Activated B cell treated with CpG ODN at 0.5 μM for 24 hours (primary cell): Measurements from ENCODE around the gene SURF1. TPM values are rescaled to one million over a fixed set of nuclear protein-coding genes. Genes with fewer than 3 reads are reported as not detected.

Source experiments
- ATAC-seq: fragments of 200-7000 bp; cut with Tn5 transposase; one replicate; pipeline ENCODE4 v1.10.0; 2021; ENCODE audit warnings: low read depth, mild to moderate bottlenecking, moderate library complexity
- CTCF ChIA-PET: fragments of 350-600 bp; sonication (Branson Sonifier 250); formaldehyde crosslinking; loops from one replicate; lab custom pipeline; 2021; ENCODE audit warnings: antibody characterized with exemption; lab: Charles Lee
- POLR2A ChIA-PET: fragments of 350-600 bp; sonication (Branson Sonifier 250); formaldehyde crosslinking; loops from one replicate; lab custom pipeline; 2021; ENCODE audit warnings: antibody characterized with exemption; lab: Charles Lee
- DNase-seq: peaks from one replicate; pipeline ENCODE4 v3.0.0; 2022
- H3K27ac Mint-ChIP-seq: one replicate; pipeline ENCODE4 v1.8.0; 2020; ENCODE audit warnings: mixed read lengths
- H3K27me3 Mint-ChIP-seq: one replicate; pipeline ENCODE4 v1.8.0; 2021; ENCODE audit warnings: mixed read lengths
- H3K36me3 Mint-ChIP-seq: one replicate; pipeline ENCODE4 v1.8.0; 2021; ENCODE audit warnings: low read depth, mixed read lengths
- H3K4me1 Mint-ChIP-seq: one replicate; pipeline ENCODE4 v1.8.0; 2021; ENCODE audit warnings: mixed read lengths
- H3K4me3 Mint-ChIP-seq: one replicate; pipeline ENCODE4 v1.8.0; 2020; ENCODE audit warnings: mild to moderate bottlenecking, mixed read lengths
- H3K9me3 Mint-ChIP-seq: one replicate; pipeline ENCODE4 v1.8.0; 2020; ENCODE audit warnings: mixed read lengths
- intact Hi-C: fragments of 100-400 bp; cut with micrococcal nuclease; formaldehyde crosslinking; loops from one replicate; pipeline ENCODE4 v1.15.1; 2024
- total RNA-seq: library from RNA; stranded (reverse); gene quantifications from 2 replicates; pipeline ENCODE4 v1.2.3, GENCODE V29; 2022
- TF ChIP-seq, protein P1 (sequence below): fragments of 200-600 bp; IDR thresholded peaks from one replicate; pipeline ENCODE4 v1.8.0; 2022; ENCODE audit warnings: antibody characterized with exemption, mild to moderate bottlenecking

Gene SURF1
- total RNA-seq, 1 donor from 2014 or later = 33.6 TPM

- Mint-ChIP-seq H3K9me3 (no peaks in the 10 kb centered on the region), H3K27ac (no peak overlapping the region), H3K36me3 (peaks cover 35% of the 10 kb centered on the region), H3K27me3 (no peaks in the 10 kb centered on the region), H3K4me1 (peaks cover 6% of the 10 kb centered on the region), H3K4me3 (no peak overlapping the region)
- CTCF ChIA-PET = interaction anchor here (1.4 kb wide), 1 partner anchor 216 kb away, joined by 3 read pairs; no protein-coding TSS in a partner anchor
- ATAC-seq (no peak), DNase-seq (no peak)
- POLR2A ChIA-PET = interaction anchor here (1.0 kb wide), 2 partner anchors 16 to 55 kb away, joined by 4 read pairs; partner anchors contain the start of genes MED22 and RPL7A
- TF ChIP-seq, protein P1, sequence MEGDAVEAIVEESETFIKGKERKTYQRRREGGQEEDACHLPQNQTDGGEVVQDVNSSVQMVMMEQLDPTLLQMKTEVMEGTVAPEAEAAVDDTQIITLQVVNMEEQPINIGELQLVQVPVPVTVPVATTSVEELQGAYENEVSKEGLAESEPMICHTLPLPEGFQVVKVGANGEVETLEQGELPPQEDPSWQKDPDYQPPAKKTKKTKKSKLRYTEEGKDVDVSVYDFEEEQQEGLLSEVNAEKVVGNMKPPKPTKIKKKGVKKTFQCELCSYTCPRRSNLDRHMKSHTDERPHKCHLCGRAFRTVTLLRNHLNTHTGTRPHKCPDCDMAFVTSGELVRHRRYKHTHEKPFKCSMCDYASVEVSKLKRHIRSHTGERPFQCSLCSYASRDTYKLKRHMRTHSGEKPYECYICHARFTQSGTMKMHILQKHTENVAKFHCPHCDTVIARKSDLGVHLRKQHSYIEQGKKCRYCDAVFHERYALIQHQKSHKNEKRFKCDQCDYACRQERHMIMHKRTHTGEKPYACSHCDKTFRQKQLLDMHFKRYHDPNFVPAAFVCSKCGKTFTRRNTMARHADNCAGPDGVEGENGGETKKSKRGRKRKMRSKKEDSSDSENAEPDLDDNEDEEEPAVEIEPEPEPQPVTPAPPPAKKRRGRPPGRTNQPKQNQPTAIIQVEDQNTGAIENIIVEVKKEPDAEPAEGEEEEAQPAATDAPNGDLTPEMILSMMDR = no peak
- intact Hi-C loops = no loop called here
Observed at GRCh38 chr9:133402689-133403088, 46.4 kb upstream of the SURF1 start.

GRCh38 chr9:133401588-133401987 lies 45.3 kb upstream of the SURF1 start:
- ATAC-seq (no peak), DNase-seq (no peak)
- Mint-ChIP-seq H3K27me3 (no peaks in the 10 kb centered on the region), H3K4me3 (no peak overlapping the region), H3K4me1 (no peaks in the 10 kb centered on the region), H3K36me3 (peaks cover 25% of the 10 kb centered on the region), H3K27ac (no peak overlapping the region), H3K9me3 (no peaks in the 10 kb centered on the region)
- intact Hi-C loops = no loop called here
- POLR2A ChIA-PET = no interaction called here
- CTCF ChIA-PET = interaction anchor here (1.4 kb wide), 1 partner anchor 215 kb away, joined by 3 read pairs; no protein-coding TSS in a partner anchor
- TF ChIP-seq, protein P1 = no peak

DNA sequence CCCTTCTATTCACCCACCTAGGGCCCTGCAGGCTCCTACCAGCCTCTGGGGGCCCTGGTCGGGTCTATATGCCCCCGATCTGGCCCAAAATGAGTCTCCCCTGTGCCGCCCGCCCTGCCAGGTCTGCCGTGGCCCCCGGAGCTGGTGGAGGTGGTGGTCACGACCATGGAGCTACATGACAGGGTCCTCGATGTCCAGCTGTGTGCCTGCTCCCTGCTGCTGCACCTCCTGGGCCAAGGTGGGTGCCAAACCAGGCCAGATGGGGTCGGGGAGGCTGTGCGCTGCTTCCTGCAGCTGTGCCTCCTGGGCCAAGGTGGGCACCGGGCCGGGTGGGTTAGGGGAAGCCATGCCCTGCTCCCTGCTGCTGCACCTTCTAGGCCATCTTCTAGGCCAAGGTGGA lies 44.0 kb upstream of the SURF1 start:
- Mint-ChIP-seq H3K9me3 (no peaks in the 10 kb centered on the region), H3K4me1 (no peaks in the 10 kb centered on the region), H3K27ac (no peak overlapping the region), H3K27me3 (no peaks in the 10 kb centered on the region), H3K4me3 (no peak overlapping the region), H3K36me3 (peaks cover 12% of the 10 kb centered on the region)
- TF ChIP-seq, protein P1 = no peak
- ChIA-PET CTCF (no interaction called here), POLR2A (interaction anchor here (0.7 kb wide), 1 partner anchor 577 kb away, joined by 6 read pairs; no protein-coding TSS in a partner anchor)
- intact Hi-C loops = no loop called here
- no peak for ATAC-seq
- no peak for DNase-seq

GRCh38 chr9:133397895-133398294 lies 41.6 kb upstream of the SURF1 start:
- no peaks in the 10 kb centered on the region for H3K27me3 Mint-ChIP-seq
- no peak overlapping the region for H3K4me3 Mint-ChIP-seq
- H3K27ac Mint-ChIP-seq = no peak overlapping the region
- ATAC-seq (no peak), DNase-seq (no peak)
- POLR2A ChIA-PET = no interaction called here
- TF ChIP-seq, protein P1 = no peak
- no peaks in the 10 kb centered on the region for H3K9me3 Mint-ChIP-seq
- peaks cover 4% of the 10 kb centered on the region for H3K36me3 Mint-ChIP-seq
- H3K4me1 Mint-ChIP-seq = no peaks in the 10 kb centered on the region
- CTCF ChIA-PET = interaction anchor here (0.7 kb wide), 1 partner anchor 211 kb away, joined by 3 read pairs; no protein-coding TSS in a partner anchor
- intact Hi-C loops = no loop called here

DNA sequence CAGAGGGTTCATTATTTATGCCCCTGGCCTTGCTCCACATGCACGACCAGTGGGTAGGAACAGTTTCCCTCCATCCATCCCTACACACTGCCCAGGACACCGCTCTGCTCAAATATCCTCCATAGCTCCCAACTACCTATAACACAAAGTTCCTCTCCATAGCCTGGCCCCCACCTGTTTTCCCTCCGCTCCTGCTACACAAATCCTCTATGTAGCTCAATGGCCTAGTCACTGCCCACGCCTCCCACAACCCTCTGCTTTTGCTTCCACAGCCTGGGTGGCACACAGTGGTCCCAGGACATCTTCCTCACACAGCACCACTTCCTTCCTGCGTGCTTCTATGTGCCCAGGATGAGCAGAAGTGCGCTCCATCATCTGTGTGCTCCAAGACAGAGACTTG lies 41.1 kb upstream of the SURF1 start:
- Mint-ChIP-seq H3K27me3 (no peaks in the 10 kb centered on the region), H3K4me1 (no peaks in the 10 kb centered on the region), H3K27ac (no peak overlapping the region), H3K9me3 (no peaks in the 10 kb centered on the region), H3K36me3 (peaks cover 4% of the 10 kb centered on the region), H3K4me3 (no peak overlapping the region)
- ATAC-seq (no peak), DNase-seq (no peak)
- ChIA-PET POLR2A (no interaction called here), CTCF (interaction anchor here (1.0 kb wide), 1 partner anchor 211 kb away, joined by 4 read pairs; no protein-coding TSS in a partner anchor)
- intact Hi-C loops = no loop called here
- TF ChIP-seq, protein P1 = no peak
